ENCODE data around the gene CHTF18. TPM values are rescaled to one million over a fixed set of nuclear protein-coding genes. Genes with fewer than 3 reads are reported as not detected.
A peak's percentile ranks its signal among the peaks of the same experiment; 100 is the strongest.

Gene CHTF18
- total and polyA plus RNA-seq, 9 of the 15 experiments (the other 6 are each of a cell fraction or from before 2014, with no cell fraction given): 2.5 to 123 (median 17.0) TPM

DNA sequence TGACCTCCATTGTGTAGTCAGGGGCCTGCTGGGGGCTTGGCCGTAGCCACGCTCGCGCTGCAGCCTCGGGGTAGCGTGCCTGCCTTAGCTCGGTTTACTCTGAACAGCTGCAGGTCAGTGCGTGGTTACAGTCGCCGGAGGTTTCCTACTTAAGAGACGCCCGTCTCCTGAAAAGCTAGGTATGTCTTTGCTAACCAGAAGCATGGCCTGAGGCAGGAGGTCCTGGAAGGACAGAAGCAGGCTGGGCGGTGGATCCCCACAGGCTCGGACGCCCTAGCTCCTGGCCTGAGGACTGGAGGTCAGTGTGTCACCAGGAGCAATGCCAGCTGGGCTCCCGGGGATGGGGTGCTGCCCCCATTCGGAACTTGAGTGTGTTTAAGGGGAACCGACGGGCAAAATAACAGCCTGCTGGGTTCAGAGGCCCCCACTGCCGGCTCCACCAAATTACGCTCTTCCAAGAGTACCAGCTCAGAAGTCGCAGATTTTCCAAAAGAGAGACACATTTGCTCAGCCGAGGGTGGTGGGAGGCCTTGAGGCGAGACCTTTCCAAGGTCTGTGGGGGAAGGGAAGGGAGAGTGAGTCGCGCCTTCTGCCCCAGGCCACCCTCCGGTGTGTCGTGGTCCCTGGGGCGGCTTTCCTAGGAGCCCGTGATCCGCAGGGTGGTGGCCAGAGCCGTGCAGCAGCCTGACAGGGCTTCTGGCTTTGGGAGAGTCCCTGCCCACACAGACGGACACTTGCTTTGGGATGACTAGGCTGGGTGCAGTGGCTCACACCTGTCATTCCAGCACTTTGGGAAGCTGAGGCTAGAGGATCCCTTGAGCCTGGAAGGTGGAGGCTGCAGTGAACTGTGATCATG lies 16.0 kb downstream of the CHTF18 start:
- H3K27ac ChIP-seq (ENCODE audit: extremely low read depth, low read depth, low read length): no peak overlapping the region
- H3K9me1 ChIP-seq (ENCODE audit: control insufficient read depth, insufficient read depth, low read length): no peaks in the 10 kb centered on the region
- no peaks in the 10 kb centered on the region for H3K27me3 ChIP-seq (ENCODE audit: control insufficient read depth in 2 of 2, insufficient read depth in 2 of 2, low read length in 2 of 2)
- H3K4me2 ChIP-seq (ENCODE audit: insufficient read depth, low read length): no peak overlapping the region
- no peak overlapping the region for H2AFZ ChIP-seq (ENCODE audit: low read depth, low read length)
- H3K9ac ChIP-seq (ENCODE audit: insufficient read depth in 1 of 2, low read depth in 2 of 2, low read length in 2 of 2): peak overlapping the region in 1 of 2 experiments; percentile 68; a peak in 1 of 4 replicates
- TF ChIP-seq POLR2G (IDR thresholded peaks at IDR 0.05; ENCODE audit: low read depth, low read length) (peak; percentile 62), WHSC1 (IDR thresholded peaks at IDR 0.05; ENCODE audit: low read length) (no peak), RBM22 (IDR thresholded peaks at IDR 0.05; ENCODE audit: low read depth, low read length, poor library complexity, severe bottlenecking) (peak; percentile 56), RBFOX2 (IDR thresholded peaks at IDR 0.05; ENCODE audit: low read depth, low read length) (peak; percentile 36; the same call in 1 of the 2 replicates), POLR2A (conservative IDR thresholded peaks at IDR 0.05) (peak; percentile 8; the same call in 1 of the 2 replicates), POLR2H (tag; IDR thresholded peaks at IDR 0.05; ENCODE audit: low read depth) (no peak), FOXK1 (CRISPR knock-in tag; IDR thresholded peaks at IDR 0.05; ENCODE audit: borderline replicate concordance) (no peak)
- TF ChIP-seq, protein P1, sequence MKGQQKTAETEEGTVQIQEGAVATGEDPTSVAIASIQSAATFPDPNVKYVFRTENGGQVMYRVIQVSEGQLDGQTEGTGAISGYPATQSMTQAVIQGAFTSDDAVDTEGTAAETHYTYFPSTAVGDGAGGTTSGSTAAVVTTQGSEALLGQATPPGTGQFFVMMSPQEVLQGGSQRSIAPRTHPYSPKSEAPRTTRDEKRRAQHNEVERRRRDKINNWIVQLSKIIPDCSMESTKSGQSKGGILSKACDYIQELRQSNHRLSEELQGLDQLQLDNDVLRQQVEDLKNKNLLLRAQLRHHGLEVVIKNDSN (CRISPR knock-in tag; IDR thresholded peaks at IDR 0.05): no peak
- WGBS (ENCODE audit: insufficient coverage, low coverage, missing lambda C conversion rate): 36% methylated on average over 30 of the region's 33 CpGs
- BruUV-seq (replicated peaks): no TSS peak
- H3K79me2 ChIP-seq (ENCODE audit: control insufficient read depth, insufficient read depth, low read length): peaks cover 6% of the 10 kb centered on the region; the same call in 2 of the 3 replicates
- ChIA-PET CTCF (ENCODE audit: low intra/inter-chr PET ratio) (no interaction called here), POLR2A (interaction anchor here (0.6 to 1.0 kb wide), 3 partner anchors 22 to 769 kb away, joined by 3 read pairs; no protein-coding TSS in a partner anchor)
- in situ Hi-C loops (cut with MboI): no loop called here
- H3K4me3 ChIP-seq: no peak overlapping the region
- H3K4me1 ChIP-seq (replicated peaks in 1 of 2; ENCODE audit: control insufficient read depth in 2 of 2, insufficient read depth in 2 of 2, low read length in 2 of 2): peaks cover 4 to 86% of the 10 kb centered on the region in 2 experiments; a peak in 4 of 5 replicates
- DNase-seq (ENCODE audit: extremely low read depth in 1 of 4, low spot score in 3 of 4): no peak
- no peak for ATAC-seq
- intact Hi-C loops (cut with micrococcal nuclease): loop anchor here (5.0 kb wide), 1 partner anchor 92 kb away; no protein-coding TSS in a partner anchor
- FAIRE-seq: no peak
- no peaks in the 10 kb centered on the region for H3K36me3 ChIP-seq (ENCODE audit: control insufficient read depth, insufficient read depth, low read length)
- H3K9me3 ChIP-seq (replicated peaks; ENCODE audit: control insufficient read depth, insufficient read depth, low read depth, low read length): no peaks in the 10 kb centered on the region
- H4K20me1 ChIP-seq (replicated peaks; ENCODE audit: control insufficient read depth, insufficient read depth, low read length): peaks cover 8% of the 10 kb centered on the region
